ENCODE data around the gene TAAR9. TPM values are rescaled to one million over a fixed set of nuclear protein-coding genes. Genes with fewer than 3 reads are reported as not detected.

The TAAR9 gene
- total and polyA plus RNA-seq, 7 experiments from 2014 or later = not detected

- H3K9me3 Mint-ChIP-seq = peaks cover 0 to 11% (median 2%) of the 10 kb centered on the region in 11 donors
- ATAC-seq (no peak), DNase-seq (no peak)
- H3K4me3 Mint-ChIP-seq = peak overlapping the region in 1 of 10 donors; percentile 1
- no peak overlapping the region for H3K27ac Mint-ChIP-seq
- H3K9me3 ChIP-seq (ENCODE audit: control insufficient read depth in 2 of 3, low read length in 3 of 3) = no peaks in the 10 kb centered on the region
- intact Hi-C loops (cut with micrococcal nuclease) = no loop called here
- no peaks in the 10 kb centered on the region for H3K36me3 ChIP-seq (ENCODE audit: control insufficient read depth in 2 of 3, insufficient read depth in 3 of 3, low read length in 3 of 3)
- H3K27ac ChIP-seq (ENCODE audit: low read depth, low read length) = no peak overlapping the region
- no peak overlapping the region for H3K4me3 ChIP-seq (ENCODE audit: low read length)
- no peaks in the 10 kb centered on the region for H3K27me3 ChIP-seq (ENCODE audit: control insufficient read depth in 2 of 2, insufficient read depth in 2 of 2, low read length in 2 of 2)
- CTCF ChIA-PET = interaction anchor here (2.8 to 3.5 kb wide), 2 partner anchors 10 to 216 kb away, joined by 7 to 14 read pairs; no protein-coding TSS in a partner anchor
- H3K4me1 Mint-ChIP-seq = peaks cover 12 to 51% (median 32%) of the 10 kb centered on the region in 7 donors
- H3K27me3 Mint-ChIP-seq = no peaks in the 10 kb centered on the region
- POLR2A ChIA-PET = interaction anchor here (0.6 kb wide), 1 partner anchor 27 kb away, joined by 3 read pairs; no protein-coding TSS in a partner anchor
- peaks cover 16 to 51% (median 33%) of the 10 kb centered on the region in 5 donors for H3K36me3 Mint-ChIP-seq
- peaks cover 0 to 15% of the 10 kb centered on the region in 2 donors for H3K4me1 ChIP-seq (ENCODE audit: control insufficient read depth in 2 of 2, insufficient read depth in 2 of 2, low read length in 2 of 2)
Observed at GRCh38 chr6:132494954-132495353, 43.1 kb upstream of the TAAR9 start.

GRCh38 chr6:132495604-132496079, 42.4 kb upstream of the TAAR9 start:
- DNase-seq (no peak), ATAC-seq (no peak)
- H3K4me3 Mint-ChIP-seq = no peak overlapping the region
- intact Hi-C loops (cut with micrococcal nuclease) = no loop called here
- Histone ChIP-seq H3K9me3 (ENCODE audit: control insufficient read depth in 2 of 3, low read length in 3 of 3) (no peaks in the 10 kb centered on the region), H3K27me3 (ENCODE audit: control insufficient read depth in 2 of 2, insufficient read depth in 2 of 2, low read length in 2 of 2) (no peaks in the 10 kb centered on the region), H3K36me3 (ENCODE audit: control insufficient read depth in 2 of 3, insufficient read depth in 3 of 3, low read length in 3 of 3) (no peaks in the 10 kb centered on the region), H3K4me1 (ENCODE audit: control insufficient read depth in 2 of 2, insufficient read depth in 2 of 2, low read length in 2 of 2) (peaks cover 0 to 10% of the 10 kb centered on the region in 2 donors), H3K27ac (ENCODE audit: low read depth, low read length) (no peak overlapping the region), H3K4me3 (ENCODE audit: low read length) (no peak overlapping the region)
- peak overlapping the region in 2 of 9 donors; percentile 14 to 51 for H3K27ac Mint-ChIP-seq
- H3K36me3 Mint-ChIP-seq = peaks cover 22 to 57% (median 38%) of the 10 kb centered on the region in 5 donors
- H3K9me3 Mint-ChIP-seq = peaks cover 0 to 11% (median 2%) of the 10 kb centered on the region in 11 donors
- no peaks in the 10 kb centered on the region for H3K27me3 Mint-ChIP-seq
- CTCF ChIA-PET = interaction anchor here (2.8 to 3.5 kb wide), 2 partner anchors 11 to 216 kb away, joined by 7 to 14 read pairs; no protein-coding TSS in a partner anchor
- POLR2A ChIA-PET = no interaction called here
- peaks cover 18 to 56% (median 34%) of the 10 kb centered on the region in 7 donors for H3K4me1 Mint-ChIP-seq

GRCh38 chr6:132496519-132497180, 41.4 kb upstream of the TAAR9 start:
- CTCF ChIA-PET = interaction anchor here (2.8 to 3.5 kb wide), 2 partner anchors 12 to 217 kb away, joined by 7 to 14 read pairs; no protein-coding TSS in a partner anchor
- peaks cover 0 to 11% (median 2%) of the 10 kb centered on the region in 11 donors for H3K9me3 Mint-ChIP-seq
- H3K4me3 Mint-ChIP-seq = no peak overlapping the region
- Histone ChIP-seq H3K9me3 (ENCODE audit: control insufficient read depth in 2 of 3, low read length in 3 of 3) (no peaks in the 10 kb centered on the region), H3K36me3 (ENCODE audit: control insufficient read depth in 2 of 3, insufficient read depth in 3 of 3, low read length in 3 of 3) (peaks cover 0 to 1% (median 0%) of the 10 kb centered on the region in 3 experiments), H3K27ac (ENCODE audit: low read depth, low read length) (no peak overlapping the region), H3K4me3 (ENCODE audit: low read length) (no peak overlapping the region), H3K4me1 (ENCODE audit: control insufficient read depth in 2 of 2, insufficient read depth in 2 of 2, low read length in 2 of 2) (peaks cover 0 to 10% of the 10 kb centered on the region in 2 donors), H3K27me3 (ENCODE audit: control insufficient read depth in 2 of 2, insufficient read depth in 2 of 2, low read length in 2 of 2) (no peaks in the 10 kb centered on the region)
- ATAC-seq = no peak
- H3K4me1 Mint-ChIP-seq = peaks cover 24 to 61% (median 40%) of the 10 kb centered on the region in 7 donors
- H3K27ac Mint-ChIP-seq = peak overlapping the region in 1 of 9 donors; percentile 4
- intact Hi-C loops (cut with micrococcal nuclease) = no loop called here
- POLR2A ChIA-PET = no interaction called here
- H3K36me3 Mint-ChIP-seq = peaks cover 26 to 63% (median 44%) of the 10 kb centered on the region in 5 donors
- DNase-seq = no peak
- H3K27me3 Mint-ChIP-seq = no peaks in the 10 kb centered on the region

- Histone ChIP-seq H3K9me3 (ENCODE audit: control insufficient read depth in 2 of 3, low read length in 3 of 3) (no peaks in the 10 kb centered on the region), H3K4me3 (ENCODE audit: low read length) (no peak overlapping the region), H3K4me1 (ENCODE audit: control insufficient read depth in 2 of 2, insufficient read depth in 2 of 2, low read length in 2 of 2) (peaks cover 0 to 10% of the 10 kb centered on the region in 2 donors), H3K27me3 (ENCODE audit: control insufficient read depth in 2 of 2, insufficient read depth in 2 of 2, low read length in 2 of 2) (no peaks in the 10 kb centered on the region), H3K36me3 (ENCODE audit: control insufficient read depth in 2 of 3, insufficient read depth in 3 of 3, low read length in 3 of 3) (peaks cover 0 to 6% (median 0%) of the 10 kb centered on the region in 3 experiments), H3K27ac (ENCODE audit: low read depth, low read length) (no peak overlapping the region)
- Mint-ChIP-seq H3K27me3 (no peaks in the 10 kb centered on the region), H3K4me3 (no peak overlapping the region), H3K36me3 (peaks cover 26 to 68% (median 45%) of the 10 kb centered on the region in 5 donors), H3K9me3 (peaks cover 0 to 8% (median 2%) of the 10 kb centered on the region in 11 donors), H3K4me1 (peaks cover 20 to 56% (median 40%) of the 10 kb centered on the region in 7 donors), H3K27ac (no peak overlapping the region)
- intact Hi-C loops (cut with micrococcal nuclease) = no loop called here
- ATAC-seq (peak; percentile 57), DNase-seq (no peak)
- CTCF ChIA-PET = no interaction called here
- POLR2A ChIA-PET = no interaction called here
Observed at GRCh38 chr6:132498638-132499037, 39.4 kb upstream of the TAAR9 start.

GRCh38 chr6:132499757-132500156, 38.3 kb upstream of the TAAR9 start:
- H3K4me3 ChIP-seq (ENCODE audit: low read length) = no peak overlapping the region
- intact Hi-C loops (cut with micrococcal nuclease) = no loop called here
- Mint-ChIP-seq H3K27me3 (no peaks in the 10 kb centered on the region), H3K4me1 (peaks cover 24 to 58% (median 42%) of the 10 kb centered on the region in 7 donors), H3K36me3 (peaks cover 22 to 58% (median 35%) of the 10 kb centered on the region in 5 donors), H3K27ac (peak overlapping the region in 4 of 9 donors; percentile 7 to 48 (median 22)), H3K4me3 (no peak overlapping the region), H3K9me3 (peaks cover 0 to 2% (median 0%) of the 10 kb centered on the region in 11 donors)
- ATAC-seq (peak; percentile 41), DNase-seq (no peak)
- POLR2A ChIA-PET = no interaction called here
- no peaks in the 10 kb centered on the region for H3K27me3 ChIP-seq (ENCODE audit: control insufficient read depth in 2 of 2, insufficient read depth in 2 of 2, low read length in 2 of 2)
- CTCF ChIA-PET = interaction anchor here (1.3 kb wide), 1 partner anchor 10 kb away, joined by 4 read pairs; no protein-coding TSS in a partner anchor
- peaks cover 0 to 6% (median 0%) of the 10 kb centered on the region in 3 experiments for H3K36me3 ChIP-seq (ENCODE audit: control insufficient read depth in 2 of 3, insufficient read depth in 3 of 3, low read length in 3 of 3)
- H3K27ac ChIP-seq (ENCODE audit: low read depth, low read length) = no peak overlapping the region
- H3K9me3 ChIP-seq (ENCODE audit: control insufficient read depth in 2 of 3, low read length in 3 of 3) = no peaks in the 10 kb centered on the region
- peaks cover 0 to 10% of the 10 kb centered on the region in 2 donors for H3K4me1 ChIP-seq (ENCODE audit: control insufficient read depth in 2 of 2, insufficient read depth in 2 of 2, low read length in 2 of 2)

- Histone ChIP-seq H3K4me1 (ENCODE audit: control insufficient read depth in 2 of 2, insufficient read depth in 2 of 2, low read length in 2 of 2) (peaks cover 0 to 4% of the 10 kb centered on the region in 2 donors), H3K9me3 (ENCODE audit: control insufficient read depth in 2 of 3, low read length in 3 of 3) (no peaks in the 10 kb centered on the region), H3K36me3 (ENCODE audit: control insufficient read depth in 2 of 3, insufficient read depth in 3 of 3, low read length in 3 of 3) (peaks cover 0 to 6% (median 0%) of the 10 kb centered on the region in 3 experiments), H3K4me3 (ENCODE audit: low read length) (no peak overlapping the region), H3K27me3 (ENCODE audit: control insufficient read depth in 2 of 2, insufficient read depth in 2 of 2, low read length in 2 of 2) (no peaks in the 10 kb centered on the region), H3K27ac (ENCODE audit: low read depth, low read length) (no peak overlapping the region)
- Mint-ChIP-seq H3K36me3 (peaks cover 16 to 48% (median 26%) of the 10 kb centered on the region in 5 donors), H3K9me3 (no peaks in the 10 kb centered on the region), H3K27ac (peak overlapping the region in 1 of 9 donors; percentile 38), H3K4me1 (peaks cover 8 to 68% (median 54%) of the 10 kb centered on the region in 7 donors), H3K4me3 (no peak overlapping the region), H3K27me3 (no peaks in the 10 kb centered on the region)
- DNase-seq = no peak
- ChIA-PET POLR2A (no interaction called here), CTCF (no interaction called here)
- intact Hi-C loops (cut with micrococcal nuclease) = no loop called here
- no peak for ATAC-seq
Observed at GRCh38 chr6:132504757-132505156, 33.3 kb upstream of the TAAR9 start.

All from naive thymus-derived CD4-positive, alpha-beta T cell (primary cell).